Sigmoid colon (tissue), 7 donors: ENCODE data around the gene LONRF2. TPM values are rescaled to one million over a fixed set of nuclear protein-coding genes. Genes with fewer than 3 reads are reported as not detected.

Source experiments
- DNase-seq: peaks from one replicate; pipeline ENCODE4 v3.0.0-alpha.2; 2019
- H3K27ac ChIP-seq, 4 donors: fragments of 200-600 bp; sonication (generic); one replicate each; pipeline ENCODE4 v1.5.1; 2016 to 2019; ENCODE audit warnings: mild to moderate bottlenecking in 1 of 4
- H3K27me3 ChIP-seq, 3 donors: fragments of 200-600 bp; sonication (generic); one replicate each; pipeline ENCODE4 v1.5.1; 2019; ENCODE audit warnings: mild to moderate bottlenecking in 1 of 3
- H3K36me3 ChIP-seq, 4 donors: fragments of 200-600 bp; sonication (generic); one replicate each; pipeline ENCODE4 v1.5.1; 2016 to 2019
- H3K4me1 ChIP-seq, 4 donors: fragments of 200-600 bp; sonication (generic); one replicate each; pipeline ENCODE4 v1.5.1; 2017 to 2019
- H3K4me3 ChIP-seq, 4 donors: fragments of 200-600 bp; sonication (generic); one replicate each; pipeline ENCODE4 v1.5.1; 2017 to 2019; ENCODE audit warnings: mild to moderate bottlenecking in 2 of 4, moderate library complexity in 1 of 4
- H3K9me3 ChIP-seq, 4 donors: fragments of 200-600 bp in 3 of 4; sonication (generic) in 3 of 4; one replicate each; pipeline versions ENCODE4 v1.5.1 to v1.6.1; 2013 to 2019
- EP300 ChIP-seq, 4 donors: sonication (generic); formaldehyde crosslinking; IDR thresholded peaks; one replicate each; pipeline ENCODE4 v1.6.1; 2017; ENCODE audit warnings: antibody characterized with exemption in 4 of 4
- POLR2A ChIP-seq, 2 donors: fragments of 450-650 bp; IDR thresholded peaks; one replicate each; pipeline ENCODE4 v1.6.1; 2016; ENCODE audit warnings: antibody characterized with exemption in 2 of 2, mild to moderate bottlenecking in 2 of 2, moderate library complexity in 2 of 2
- POLR2AphosphoS5 ChIP-seq, 4 donors: sonication (generic); formaldehyde crosslinking; IDR thresholded peaks; one replicate each; pipeline ENCODE4 v1.6.1; 2017; ENCODE audit warnings: antibody characterized with exemption in 4 of 4
- WGBS, 2 donors: extraction: QIAGEN DNeasy Blood & Tissue Kit; methylation state at CpG; one replicate each; pipeline ENCODE4 v1.1.7; 2013; 5-methylcytosine and 5-hydroxymethylcytosine counted together
- intact Hi-C: fragments of 100-400 bp; cut with DNase I; formaldehyde crosslinking; loops from one replicate; pipeline ENCODE4 v1.15.1; 2023
- polyA plus RNA-seq, 3 donors: library from polyadenylated mRNA; stranded (reverse); fragments of 200-250 nt; gene quantifications; one replicate each; pipeline ENCODE4 v1.2.3, GENCODE V29; 2013
- total RNA-seq, 4 donors: library from RNA; depleted of rRNA; stranded (reverse); fragments of >200 nt; gene quantifications; one replicate each; pipeline ENCODE4 v1.1.0, GENCODE V29; 2016
- TF ChIP-seq, protein P1 (sequence below), 4 experiments: fragments of 450-650 bp in 3 of 4; fragments of 200-600 bp in 1 of 4; IDR thresholded peaks; one replicate each; pipeline ENCODE4 v1.5.1; 2016 to 2019; ENCODE audit warnings: antibody characterized with exemption in 4 of 4, mild to moderate bottlenecking in 3 of 4, moderate library complexity in 2 of 4
- donor health status: healthy with polysubstance abuse.
- donor health status: Bipolar disorder and iron deficiency.
- donor health status: healthy.

LONRF2 gene
- total and polyA plus RNA-seq, 7 donors = under 0.01 to 25.8 (median 14.6) TPM

DNA sequence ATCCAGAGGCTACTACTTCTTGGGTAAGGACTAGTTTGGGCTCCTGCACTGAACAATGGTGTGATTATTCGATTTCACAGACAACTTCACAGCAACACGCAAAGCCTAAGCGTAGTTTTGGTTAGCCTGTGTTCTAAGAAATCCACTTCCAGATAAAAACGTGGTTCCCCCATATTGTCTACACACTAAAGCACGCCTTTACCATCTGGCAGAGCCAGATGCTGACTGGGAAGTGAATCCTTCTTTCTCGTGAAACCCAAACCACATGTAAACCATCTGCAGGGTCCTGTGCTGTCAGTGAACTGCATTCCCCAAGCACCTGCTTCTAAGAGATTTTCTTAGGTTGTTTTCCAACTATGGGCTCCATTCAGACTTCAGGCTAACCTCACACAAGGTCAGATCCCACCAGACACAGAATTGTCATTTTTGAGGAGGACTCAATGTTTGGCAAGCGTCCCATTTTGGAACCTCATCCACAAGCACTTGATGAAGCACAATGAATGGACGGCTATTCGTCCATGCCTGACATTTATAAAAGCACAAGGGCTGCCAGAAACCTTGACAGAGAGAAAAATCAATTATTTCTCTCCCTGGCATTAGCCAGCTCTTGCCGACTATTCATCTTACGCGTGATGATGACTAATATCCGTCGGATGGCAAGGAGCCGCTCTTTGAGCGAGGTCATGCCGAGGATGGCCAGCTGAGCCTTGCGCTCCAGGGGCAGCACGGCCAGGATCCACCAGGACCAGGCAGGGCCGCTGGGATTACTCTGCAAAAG, 38.4 kb downstream of the LONRF2 start:
- WGBS, 2 donors = 81 to 86% methylated on average over 20 of the region's 20 CpGs
- DNase-seq = no peak
- Histone ChIP-seq H3K4me3 (no peak overlapping the region), H3K9me3 (no peaks in the 10 kb centered on the region), H3K4me1 (no peaks in the 10 kb centered on the region), H3K27ac (no peak overlapping the region), H3K27me3 (no peaks in the 10 kb centered on the region), H3K36me3 (peaks cover 0 to 47% (median 10%) of the 10 kb centered on the region in 4 donors)
- TF ChIP-seq POLR2AphosphoS5 (IDR thresholded peaks at IDR 0.05) (no peak), EP300 (IDR thresholded peaks at IDR 0.05) (no peak), POLR2A (IDR thresholded peaks at IDR 0.05) (no peak)
- TF ChIP-seq, protein P1, sequence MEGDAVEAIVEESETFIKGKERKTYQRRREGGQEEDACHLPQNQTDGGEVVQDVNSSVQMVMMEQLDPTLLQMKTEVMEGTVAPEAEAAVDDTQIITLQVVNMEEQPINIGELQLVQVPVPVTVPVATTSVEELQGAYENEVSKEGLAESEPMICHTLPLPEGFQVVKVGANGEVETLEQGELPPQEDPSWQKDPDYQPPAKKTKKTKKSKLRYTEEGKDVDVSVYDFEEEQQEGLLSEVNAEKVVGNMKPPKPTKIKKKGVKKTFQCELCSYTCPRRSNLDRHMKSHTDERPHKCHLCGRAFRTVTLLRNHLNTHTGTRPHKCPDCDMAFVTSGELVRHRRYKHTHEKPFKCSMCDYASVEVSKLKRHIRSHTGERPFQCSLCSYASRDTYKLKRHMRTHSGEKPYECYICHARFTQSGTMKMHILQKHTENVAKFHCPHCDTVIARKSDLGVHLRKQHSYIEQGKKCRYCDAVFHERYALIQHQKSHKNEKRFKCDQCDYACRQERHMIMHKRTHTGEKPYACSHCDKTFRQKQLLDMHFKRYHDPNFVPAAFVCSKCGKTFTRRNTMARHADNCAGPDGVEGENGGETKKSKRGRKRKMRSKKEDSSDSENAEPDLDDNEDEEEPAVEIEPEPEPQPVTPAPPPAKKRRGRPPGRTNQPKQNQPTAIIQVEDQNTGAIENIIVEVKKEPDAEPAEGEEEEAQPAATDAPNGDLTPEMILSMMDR (IDR thresholded peaks at IDR 0.05) = no peak
- intact Hi-C loops = no loop called here

DNA sequence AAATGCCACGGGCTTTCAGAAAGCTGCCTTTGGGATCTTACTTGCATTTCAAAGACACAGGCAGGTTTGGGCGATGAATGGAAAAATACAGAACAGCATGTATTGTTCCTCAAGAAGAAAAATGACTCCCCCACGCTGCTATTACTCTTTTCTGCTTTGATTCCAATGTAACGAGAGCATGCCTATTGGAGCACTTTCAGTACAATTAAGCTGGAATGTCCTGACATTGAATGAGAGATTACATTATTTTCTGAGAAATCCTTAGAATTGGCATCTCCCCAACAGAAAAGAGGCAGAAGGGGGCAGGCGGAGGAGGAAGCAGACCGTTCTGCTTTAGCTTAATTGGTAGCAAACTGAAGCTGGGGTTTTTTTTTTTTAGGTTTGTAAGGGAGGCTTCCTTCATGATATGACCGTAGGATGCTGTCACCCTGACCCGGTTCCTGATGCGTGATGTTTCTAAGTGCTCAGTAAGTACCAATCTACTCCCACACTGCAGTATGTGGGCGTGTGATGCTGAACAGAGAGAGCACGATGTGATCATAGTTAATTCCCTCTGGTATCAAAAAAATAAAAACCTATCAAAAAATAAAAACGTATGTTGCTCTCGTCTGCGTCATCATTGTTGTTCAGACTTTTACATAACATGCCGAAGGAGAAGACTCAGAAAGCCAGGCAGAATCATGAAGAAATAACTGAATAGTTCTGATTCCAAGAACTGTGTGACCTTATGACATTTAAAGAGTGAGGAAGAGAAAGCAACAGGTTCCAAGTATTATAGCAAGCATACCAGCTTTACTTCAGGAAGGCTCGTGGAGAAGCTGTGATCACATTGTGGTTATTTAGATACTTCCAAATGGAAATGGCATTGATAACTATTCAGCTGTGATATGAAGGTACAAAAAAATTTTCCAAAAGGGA, 40.5 kb downstream of the LONRF2 start:
- 68 to 78% methylated on average over 16 of the region's 16 CpGs for WGBS, 2 donors

DNA sequence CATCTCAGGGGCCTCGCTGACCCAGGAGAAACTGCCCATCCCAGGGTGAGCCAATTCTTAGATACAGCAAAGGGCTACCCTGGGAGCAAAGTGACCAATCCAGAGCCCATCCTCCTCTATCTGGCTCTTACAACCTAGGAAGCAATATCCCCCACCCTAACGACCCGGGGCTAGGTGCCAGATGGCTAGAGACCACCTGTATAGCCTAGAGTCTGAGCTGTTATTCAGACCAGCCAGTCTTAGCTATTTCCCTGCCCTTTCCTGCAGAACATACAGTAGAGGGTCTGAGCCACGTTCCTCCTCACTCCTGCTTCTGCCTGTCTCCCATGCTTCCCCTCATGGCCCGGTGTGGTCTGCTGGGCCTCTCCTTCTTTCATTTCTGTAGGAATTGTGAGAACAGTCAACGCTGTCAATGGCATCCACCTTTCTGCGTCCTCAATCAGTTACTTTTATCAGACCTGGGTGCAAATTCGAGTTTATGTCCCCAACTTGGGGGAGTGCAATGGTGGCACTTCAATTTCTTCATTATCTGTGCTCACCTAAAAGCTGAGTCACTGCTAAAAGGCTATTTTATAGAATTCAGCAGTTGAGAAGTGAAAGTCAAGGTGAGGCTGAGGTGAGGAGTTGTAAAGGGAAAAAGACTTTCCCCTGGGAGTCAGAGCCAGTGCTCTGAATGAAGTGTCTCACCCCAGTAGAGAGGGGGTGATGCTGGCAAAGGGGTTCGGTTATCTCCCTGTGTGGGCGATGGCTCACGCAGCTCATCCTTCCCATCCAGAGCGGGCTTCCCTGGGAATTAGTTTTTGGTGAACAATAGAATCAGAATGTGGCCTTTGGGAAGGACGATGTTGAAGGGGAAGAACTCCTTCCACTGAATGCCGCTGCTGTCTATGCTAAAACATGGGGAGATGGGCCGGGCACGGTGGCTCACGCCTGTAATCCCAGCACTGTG, 42.4 kb downstream of the LONRF2 start:
- no peak for DNase-seq
- Histone ChIP-seq H3K27ac (no peak overlapping the region), H3K4me3 (no peak overlapping the region), H3K27me3 (no peaks in the 10 kb centered on the region), H3K4me1 (no peaks in the 10 kb centered on the region), H3K9me3 (no peaks in the 10 kb centered on the region), H3K36me3 (peaks cover 0 to 29% (median 7%) of the 10 kb centered on the region in 4 donors)
- no peak for TF ChIP-seq EP300 (IDR thresholded peaks at IDR 0.05)
- no peak for TF ChIP-seq POLR2AphosphoS5 (IDR thresholded peaks at IDR 0.05)
- 76 to 82% methylated on average over 17 of the region's 17 CpGs for WGBS, 2 donors
- intact Hi-C loops = no loop called here

More for the DNA sequence above, 40.5 kb downstream of the LONRF2 start:
- no peaks in the 10 kb centered on the region for H3K9me3 ChIP-seq
- TF ChIP-seq POLR2A (IDR thresholded peaks at IDR 0.05) (no peak), POLR2AphosphoS5 (IDR thresholded peaks at IDR 0.05) (peak in 1 of 4 donors; percentile 15)
- H3K36me3 ChIP-seq = peaks cover 5 to 42% (median 7%) of the 10 kb centered on the region in 4 donors
- intact Hi-C loops = no loop called here
- DNase-seq = no peak
- no peak overlapping the region for H3K4me3 ChIP-seq
- no peaks in the 10 kb centered on the region for H3K4me1 ChIP-seq
- H3K27me3 ChIP-seq = no peaks in the 10 kb centered on the region
- peak overlapping the region in 2 of 4 donors; percentile 6 to 62 for H3K27ac ChIP-seq

DNA sequence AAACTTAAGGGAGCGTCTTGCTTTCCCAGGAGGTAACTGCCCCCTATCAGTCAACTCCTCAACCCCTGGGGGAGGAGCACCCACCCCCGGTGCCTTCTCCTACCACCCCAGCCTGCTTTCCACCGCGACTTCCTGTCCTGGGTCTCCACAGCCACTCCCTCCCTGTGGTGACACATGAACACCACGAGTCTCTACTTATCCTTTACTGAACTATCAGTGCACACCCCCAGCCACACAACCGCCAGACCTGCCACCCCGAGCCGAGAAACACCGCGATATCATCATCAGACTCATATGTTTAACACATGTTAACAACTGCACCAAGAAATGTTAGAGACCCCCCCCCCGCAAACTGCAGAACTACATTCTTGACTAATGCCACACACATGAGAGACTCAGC, 43.3 kb downstream of the LONRF2 start:
- no peak overlapping the region for H3K27ac ChIP-seq
- no peak for DNase-seq

More for the DNA sequence above, 43.3 kb downstream of the LONRF2 start:
- no peaks in the 10 kb centered on the region for H3K9me3 ChIP-seq
- no peak for TF ChIP-seq POLR2AphosphoS5 (IDR thresholded peaks at IDR 0.05)
- TF ChIP-seq, protein P1 (IDR thresholded peaks at IDR 0.05) = no peak
- TF ChIP-seq EP300 (IDR thresholded peaks at IDR 0.05) = no peak
- TF ChIP-seq POLR2A (IDR thresholded peaks at IDR 0.05) = no peak
- intact Hi-C loops = no loop called here
- WGBS, 2 donors = 82 to 87% methylated on average over 11 of the region's 11 CpGs
- H3K27me3 ChIP-seq = no peaks in the 10 kb centered on the region
- H3K4me3 ChIP-seq = no peak overlapping the region
- no peaks in the 10 kb centered on the region for H3K4me1 ChIP-seq
- peaks cover 0 to 30% (median 7%) of the 10 kb centered on the region in 4 donors for H3K36me3 ChIP-seq
